ENCODE results near the gene LHX4. TPM values are rescaled to one million over a fixed set of nuclear protein-coding genes. Genes with fewer than 3 reads are reported as not detected.

The LHX4 gene
- total RNA-seq, 1 donor from 2014 or later = under 0.01 TPM

- Histone ChIP-seq H3K27me3 (ENCODE audit: control insufficient read depth, insufficient read depth, low read length) (no peaks in the 10 kb centered on the region), H3K4me3 (ENCODE audit: low read depth, low read length) (no peak overlapping the region), H3K36me3 (ENCODE audit: control insufficient read depth, insufficient read depth, low read length) (peaks cover 47% of the 10 kb centered on the region)
- TF ChIP-seq CTCF (IDR thresholded peaks at IDR 0.05; ENCODE audit: insufficient read depth, low read length, severe bottlenecking) = no peak
- no peak for DNase-seq (ENCODE audit: low read depth)
- FAIRE-seq = no peak
Observed at GRCh38 chr1:180184041-180184440, 46.0 kb upstream of the LHX4 start.

GRCh38 chr1:180185281-180185680, 44.8 kb upstream of the LHX4 start:
- DNase-seq (ENCODE audit: low read depth) = no peak
- no peaks in the 10 kb centered on the region for H3K27me3 ChIP-seq (ENCODE audit: control insufficient read depth, insufficient read depth, low read length)
- TF ChIP-seq CTCF (IDR thresholded peaks at IDR 0.05; ENCODE audit: insufficient read depth, low read length, severe bottlenecking) = no peak
- H3K4me3 ChIP-seq (ENCODE audit: low read depth, low read length) = no peak overlapping the region
- H3K36me3 ChIP-seq (ENCODE audit: control insufficient read depth, insufficient read depth, low read length) = peaks cover 49% of the 10 kb centered on the region
- FAIRE-seq = no peak

- Histone ChIP-seq H3K27me3 (ENCODE audit: control insufficient read depth, insufficient read depth, low read length) (no peaks in the 10 kb centered on the region), H3K4me3 (ENCODE audit: low read depth, low read length) (no peak overlapping the region), H3K36me3 (ENCODE audit: control insufficient read depth, insufficient read depth, low read length) (peaks cover 54% of the 10 kb centered on the region)
- DNase-seq (ENCODE audit: low read depth) (no peak), FAIRE-seq (no peak)
- TF ChIP-seq CTCF (IDR thresholded peaks at IDR 0.05; ENCODE audit: insufficient read depth, low read length, severe bottlenecking) = no peak
Observed at GRCh38 chr1:180185971-180186645, 44.0 kb upstream of the LHX4 start.

- DNase-seq (ENCODE audit: low read depth) = no peak
- TF ChIP-seq CTCF (IDR thresholded peaks at IDR 0.05; ENCODE audit: insufficient read depth, low read length, severe bottlenecking) = no peak
- no peak for FAIRE-seq
- H3K4me3 ChIP-seq (ENCODE audit: low read depth, low read length) = no peak overlapping the region
- H3K27me3 ChIP-seq (ENCODE audit: control insufficient read depth, insufficient read depth, low read length) = no peaks in the 10 kb centered on the region
- peaks cover 59% of the 10 kb centered on the region for H3K36me3 ChIP-seq (ENCODE audit: control insufficient read depth, insufficient read depth, low read length)
Observed at GRCh38 chr1:180186831-180187230, 43.2 kb upstream of the LHX4 start.

GRCh38 chr1:180187626-180188025, 42.4 kb upstream of the LHX4 start:
- Histone ChIP-seq H3K36me3 (ENCODE audit: control insufficient read depth, insufficient read depth, low read length) (peaks cover 55% of the 10 kb centered on the region), H3K4me3 (ENCODE audit: low read depth, low read length) (no peak overlapping the region), H3K27me3 (ENCODE audit: control insufficient read depth, insufficient read depth, low read length) (no peaks in the 10 kb centered on the region)
- FAIRE-seq = no peak
- no peak for DNase-seq (ENCODE audit: low read depth)
- no peak for TF ChIP-seq CTCF (IDR thresholded peaks at IDR 0.05; ENCODE audit: insufficient read depth, low read length, severe bottlenecking)

GRCh38 chr1:180188091-180188506, 42.0 kb upstream of the LHX4 start:
- TF ChIP-seq CTCF (IDR thresholded peaks at IDR 0.05; ENCODE audit: insufficient read depth, low read length, severe bottlenecking) = peak; percentile 83
- no peaks in the 10 kb centered on the region for H3K27me3 ChIP-seq (ENCODE audit: control insufficient read depth, insufficient read depth, low read length)
- H3K36me3 ChIP-seq (ENCODE audit: control insufficient read depth, insufficient read depth, low read length) = peaks cover 54% of the 10 kb centered on the region
- DNase-seq (ENCODE audit: low read depth) = peak; percentile 29
- no peak for FAIRE-seq
- no peak overlapping the region for H3K4me3 ChIP-seq (ENCODE audit: low read depth, low read length)

Data from bronchial epithelial cell (primary cell).